IMR-90 (cell line): ENCODE results near the gene FHAD1. TPM values are rescaled to one million over a fixed set of nuclear protein-coding genes. Genes with fewer than 3 reads are reported as not detected.

Experiments
- ATAC-seq: fragments of 200-7000 bp; cut with Tn5 transposase; 2 replicates; pipeline ENCODE4 v1.9.1; 2020; ENCODE audit warnings: low read depth, mild to moderate bottlenecking, moderate library complexity
- BruUV-seq: library from RNA; stranded (reverse); fragments of 400-500 nt; replicated peaks from 2 replicates; lab custom pipeline; 2021; lab: Mats Ljungman, UMichigan
- CTCF ChIA-PET: fragments of 300-600 bp; formaldehyde crosslinking; extraction: SDS; loops from one replicate; lab custom pipeline; 2021; ENCODE audit warnings: antibody characterized with exemption; lab: Yijun Ruan, JAX
- POLR2A ChIA-PET: fragments of 300-600 bp; sonication (Branson Sonifier 250); formaldehyde crosslinking; loops from one replicate; lab custom pipeline; 2022; ENCODE audit warnings: antibody characterized with exemption; ENCODE audit not compliant: unreplicated experiment; lab: Charles Lee
- DNase-seq: peaks from one replicate; pipeline ENCODE4 v3.0.0; 2013
- H2AFZ ChIP-seq: replicated peaks from 2 replicates; pipeline ENCODE3; 2013; ENCODE audit warnings: low read length, mild to moderate bottlenecking; ENCODE audit not compliant: poor library complexity
- H2AK5ac ChIP-seq: 2 replicates; pipeline ENCODE4 v1.6.1; 2013; ENCODE audit warnings: low read depth, low read length, inconsistent platforms
- H2AK9ac ChIP-seq: replicated peaks from 2 replicates; pipeline ENCODE3; 2013; ENCODE audit warnings: mild to moderate bottlenecking, low read depth, low read length, moderate library complexity; ENCODE audit not compliant: poor library complexity
- H2BK120ac ChIP-seq: 2 replicates; pipeline ENCODE4 v1.6.1; 2013; ENCODE audit warnings: low read depth, low read length, inconsistent platforms
- H2BK15ac ChIP-seq: 3 replicates; pipeline ENCODE4 v1.6.1; 2013; ENCODE audit warnings: low read depth, low read length, inconsistent platforms
- H2BK20ac ChIP-seq: 2 replicates; pipeline ENCODE4 v1.6.1; 2013; ENCODE audit warnings: low read depth, mild to moderate bottlenecking, inconsistent platforms, low read length, moderate library complexity
- H2BK5ac ChIP-seq: 2 replicates; pipeline ENCODE4 v1.6.1; 2013; ENCODE audit warnings: mild to moderate bottlenecking, low read depth, low read length, inconsistent platforms; ENCODE audit not compliant: poor library complexity, severe bottlenecking
- H3K14ac ChIP-seq: replicated peaks from 2 replicates; pipeline ENCODE4 v1.6.1; 2013; ENCODE audit warnings: low read depth, low read length, inconsistent platforms
- H3K18ac ChIP-seq: 2 replicates; pipeline ENCODE4 v1.6.1; 2013; ENCODE audit warnings: low read depth, low read length, control low read depth
- H3K23ac ChIP-seq: 2 replicates; pipeline ENCODE4 v1.6.1; 2013; ENCODE audit warnings: low read depth, low read length, inconsistent platforms
- H3K27ac ChIP-seq: 2 replicates; pipeline ENCODE4 v1.5.1; 2013; ENCODE audit warnings: mild to moderate bottlenecking, control low read depth, low read length; ENCODE audit not compliant: insufficient read depth
- H3K27me3 ChIP-seq: 2 replicates; pipeline ENCODE4 v1.6.1; 2013; ENCODE audit warnings: low read length; ENCODE audit not compliant: control insufficient read depth, insufficient read depth
- H3K36me3 ChIP-seq: 2 replicates; pipeline ENCODE4 v1.6.1; 2013; ENCODE audit warnings: low read length, mixed read lengths; ENCODE audit not compliant: control insufficient read depth, insufficient read depth
- H3K4ac ChIP-seq: 2 replicates; pipeline ENCODE4 v1.6.1; 2013; ENCODE audit warnings: low read depth, low read length, inconsistent platforms
- H3K4me1 ChIP-seq: 2 replicates; pipeline ENCODE4 v1.6.1; 2013; ENCODE audit warnings: low read length, mixed read lengths; ENCODE audit not compliant: control insufficient read depth, insufficient read depth
- H3K4me2 ChIP-seq: 2 replicates; pipeline ENCODE4 v1.6.1; 2013; ENCODE audit warnings: low read depth, mild to moderate bottlenecking, control low read depth, low read length, moderate library complexity
- H3K4me3 ChIP-seq: 2 replicates; pipeline ENCODE4 v1.5.1; 2013; ENCODE audit warnings: low read depth, mild to moderate bottlenecking, control low read depth, low read length, moderate library complexity; ENCODE audit not compliant: insufficient read depth
- H3K56ac ChIP-seq: 2 replicates; pipeline ENCODE4 v1.6.1; 2013; ENCODE audit warnings: low read length, inconsistent platforms; ENCODE audit not compliant: insufficient read depth; ENCODE audit errors: extremely low read depth
- H3K79me1 ChIP-seq, 2 experiments: 2 replicates each; pipeline ENCODE4 v1.6.1; 2013; ENCODE audit warnings: low read length in 2 of 2, inconsistent platforms in 1 of 2, low read depth in 1 of 2
- H3K9ac ChIP-seq: 2 replicates; pipeline ENCODE4 v1.6.1; 2013; ENCODE audit warnings: low read depth, low read length, control low read depth
- H3K9me1 ChIP-seq: 2 replicates; pipeline ENCODE4 v1.6.1; 2013; ENCODE audit warnings: low read length, inconsistent platforms; ENCODE audit not compliant: insufficient read depth
- H3K9me3 ChIP-seq: 2 replicates; pipeline ENCODE4 v1.6.1; 2013; ENCODE audit warnings: low read length; ENCODE audit not compliant: control insufficient read depth, insufficient read depth
- H4K20me1 ChIP-seq: 2 replicates; pipeline ENCODE4 v1.6.1; 2013; ENCODE audit warnings: low read length, inconsistent platforms; ENCODE audit not compliant: insufficient read depth
- H4K5ac ChIP-seq: 2 replicates; pipeline ENCODE4 v1.6.1; 2013; ENCODE audit warnings: mild to moderate bottlenecking, low read depth, low read length, control low read depth
- H4K8ac ChIP-seq, 2 experiments: 2 replicates each; pipeline ENCODE4 v1.6.1; 2013; ENCODE audit warnings: low read depth in 2 of 2, low read length in 2 of 2, control low read depth in 1 of 2, inconsistent platforms in 1 of 2
- H4K91ac ChIP-seq: 2 replicates; pipeline ENCODE4 v1.6.1; 2013; ENCODE audit warnings: low read depth, low read length, inconsistent platforms; ENCODE audit not compliant: insufficient read depth
- MAFK ChIP-seq: IDR thresholded peaks from 2 replicates; pipeline ENCODE4 v1.6.1; 2012; ENCODE audit warnings: low read depth, low read length, improper control_type of control experiment
- MXI1 ChIP-seq: IDR thresholded peaks from 2 replicates; pipeline ENCODE4 v1.6.1; 2012; ENCODE audit warnings: low read depth, mild to moderate bottlenecking, low read length, moderate library complexity, borderline replicate concordance
- SMC3 ChIP-seq: fragments of 150-350 bp; IDR thresholded peaks from 2 replicates; pipeline ENCODE4 v1.6.1; 2016; ENCODE audit warnings: low read depth, mild to moderate bottlenecking, antibody characterized with exemption, low read length, moderate library complexity
- WGBS, 2 experiments: methylation state at CpG; one replicate each; pipeline versions ENCODE4 v1.1.5 to v1.1.7; 2013; ENCODE audit warnings: missing lambda C conversion rate in 2 of 2; ENCODE audit not compliant: insufficient read length in 1 of 2; ENCODE audit errors: extremely low coverage in 2 of 2; 5-methylcytosine and 5-hydroxymethylcytosine counted together
- dilution Hi-C: fragments of 300-500 bp; cut with HindIII; formaldehyde crosslinking; loops from one replicate; pipeline ENCODE4 v1.14.3; 2018; ENCODE audit warnings: low sequenced_read_pairs; ENCODE audit not compliant: unreplicated experiment
- in situ Hi-C: fragments of 300-500 bp; cut with MboI; formaldehyde crosslinking; loops from 3 replicates; pipeline ENCODE4 v1.14.3; 2019; ENCODE audit warnings: low sequenced_read_pairs, inconsistent platforms, mixed read lengths
- intact Hi-C: fragments of 100-400 bp; cut with micrococcal nuclease; formaldehyde crosslinking; loops from 2 replicates; pipeline ENCODE4 v1.10.0; 2022
- polyA plus RNA-seq, 3 experiments: library from polyadenylated mRNA; depleted of rRNA; stranded (reverse); fragments of >200 nt; gene quantifications; 2 replicates each; pipeline ENCODE4 v1.2.3, GENCODE V29; 2012; ENCODE audit warnings: low replicate concordance in 1 of 3
- total RNA-seq: library from RNA; depleted of rRNA; stranded (reverse); fragments of >200 nt; gene quantifications from 2 replicates; pipeline ENCODE4 v1.2.3, GENCODE V29; 2012

FHAD1 gene
- total and polyA plus RNA-seq, 2 of the 4 experiments (the other 2 are of a cell fraction), result not detected

DNA sequence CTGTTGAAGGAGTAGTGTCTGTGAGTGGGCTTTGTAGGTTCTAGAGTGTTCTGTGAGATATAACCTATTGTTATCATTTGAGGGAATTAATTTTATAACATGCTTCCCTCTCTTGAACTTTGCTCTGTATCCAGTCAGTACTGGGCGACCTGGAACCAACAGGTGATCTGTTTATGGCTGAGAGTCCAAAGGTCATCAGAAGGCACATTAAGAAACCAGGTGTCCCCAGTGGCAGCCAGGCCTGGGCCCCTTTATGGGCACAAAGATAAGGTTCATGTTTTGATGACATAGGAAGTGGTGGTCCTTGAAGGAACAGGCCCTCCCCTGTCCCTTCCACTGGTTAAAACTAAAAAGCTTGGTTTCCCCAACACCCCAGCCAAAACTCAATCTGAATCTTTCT, 61.1 kb downstream of the FHAD1 start:
- H3K4me2 ChIP-seq, result no peak overlapping the region
- H2AK5ac ChIP-seq, result no peak overlapping the region
- no peaks in the 10 kb centered on the region for H3K36me3 ChIP-seq
- POLR2A ChIA-PET, result no interaction called here
- H3K4ac ChIP-seq, result no peak overlapping the region
- H3K9ac ChIP-seq, result no peak overlapping the region
- H2BK20ac ChIP-seq, result no peak overlapping the region
- ATAC-seq, result no peak
- TF ChIP-seq MAFK (no peak), MXI1 (no peak), SMC3 (no peak)
- H3K27me3 ChIP-seq, result peaks cover 6% of the 10 kb centered on the region; the same call in 1 of the 2 replicates
- no peak overlapping the region for H2BK5ac ChIP-seq
- no peak overlapping the region for H3K56ac ChIP-seq
- intact Hi-C loops (no loop called here), dilution Hi-C loops (no loop called here), in situ Hi-C loops (no loop called here)
- H3K18ac ChIP-seq, result no peak overlapping the region
- H4K20me1 ChIP-seq, result no peaks in the 10 kb centered on the region
- no peaks in the 10 kb centered on the region for H3K9me1 ChIP-seq
- no peak overlapping the region for H4K91ac ChIP-seq
- no peak overlapping the region for H4K5ac ChIP-seq
- no peak overlapping the region for H3K14ac ChIP-seq
- H2AFZ ChIP-seq, result no peak overlapping the region
- DNase-seq, result no peak
- H4K8ac ChIP-seq, result no peak overlapping the region
- no peak overlapping the region for H3K23ac ChIP-seq
- H3K79me1 ChIP-seq, result no peaks in the 10 kb centered on the region
- no peak overlapping the region for H2BK15ac ChIP-seq
- CTCF ChIA-PET, result no interaction called here
- H3K4me1 ChIP-seq, result no peaks in the 10 kb centered on the region; the same call in 1 of the 2 replicates
- H2BK120ac ChIP-seq, result no peak overlapping the region
- no peak overlapping the region for H2AK9ac ChIP-seq
- no peak overlapping the region for H3K4me3 ChIP-seq
- no CpG with 5 or more reads among the region's 1 CpG for WGBS, 2 experiments
- no TSS peak for BruUV-seq
- H3K9me3 ChIP-seq, result peaks cover 7% of the 10 kb centered on the region
- H3K27ac ChIP-seq, result no peak overlapping the region
